Measurements from ENCODE around the gene XCL1.

Gene XCL1

DNA sequence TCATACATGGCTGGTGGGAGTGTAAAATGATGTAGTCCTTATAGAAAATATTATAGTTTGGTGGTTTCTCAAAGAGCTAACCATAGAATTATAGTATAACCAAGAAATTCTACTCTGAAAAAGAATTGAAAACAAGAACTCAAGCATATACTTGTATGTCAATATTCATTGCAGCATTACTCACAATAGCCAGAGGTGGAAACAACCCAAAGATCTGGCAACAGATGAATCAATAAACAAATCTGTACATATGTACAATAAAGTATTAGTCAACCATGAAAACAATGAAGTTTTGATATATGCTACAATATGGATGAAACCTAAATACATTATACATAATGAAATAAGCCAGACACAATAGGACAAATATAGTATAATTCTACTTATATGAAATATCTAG is 29.7 kb downstream of the XCL1 start:
- no peak for DNase-seq (ENCODE audit: low spot score)

- no peak for DNase-seq (ENCODE audit: low spot score)
Measured at GRCh38 chr1:168607872-168608428, 31.5 kb downstream of the XCL1 start.

DNA sequence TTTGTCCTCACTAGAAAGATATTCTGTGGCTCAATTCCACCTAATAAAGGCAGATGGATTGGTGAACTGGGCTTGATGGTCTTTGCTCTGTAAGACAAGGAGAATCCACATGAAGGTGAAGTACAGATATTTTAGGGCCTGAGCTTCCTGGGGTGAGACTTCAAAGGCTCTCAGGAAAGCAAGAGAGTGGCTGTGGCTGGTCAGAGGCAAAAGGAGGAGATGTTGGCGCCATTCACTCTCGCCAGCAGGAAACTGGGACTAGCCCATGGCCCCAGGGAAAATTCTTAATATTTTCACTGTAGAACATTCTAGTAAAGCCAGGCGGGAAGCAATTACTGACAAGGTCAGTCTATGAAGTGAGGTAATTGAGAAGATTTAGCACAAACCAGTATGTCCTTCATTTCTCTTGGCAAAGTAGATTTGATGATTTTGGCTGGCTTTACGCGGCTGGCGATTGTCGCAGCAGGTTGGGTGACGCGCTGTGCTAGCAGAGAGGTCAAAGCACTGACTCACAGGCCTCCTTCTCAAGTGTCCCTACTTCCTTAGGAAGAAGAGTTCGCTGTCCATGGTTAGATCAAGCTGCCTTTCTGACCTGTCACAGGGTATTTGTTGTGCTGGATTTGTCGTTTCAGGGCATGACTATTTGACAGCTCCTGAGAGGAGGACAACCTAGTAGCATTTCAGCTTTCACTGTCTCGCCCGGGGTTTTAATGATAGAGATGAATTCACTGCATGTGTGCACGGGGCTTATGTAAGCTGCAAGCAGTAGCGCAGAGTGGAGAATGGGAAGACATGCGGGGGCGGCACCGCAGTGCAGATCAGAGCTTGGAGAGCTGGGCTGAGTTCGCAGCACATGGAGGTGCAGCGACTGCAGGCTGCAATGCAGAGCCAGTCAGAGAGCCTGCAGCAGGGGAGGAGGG is 32.7 kb downstream of the XCL1 start:
- DNase-seq (ENCODE audit: low spot score) = no peak

GRCh38 chr1:168609741-168610510 is 33.5 kb downstream of the XCL1 start:
- DNase-seq (ENCODE audit: low spot score) = no peak

- DNase-seq (ENCODE audit: low spot score) = no peak
Measured at GRCh38 chr1:168613038-168613451, 36.6 kb downstream of the XCL1 start.

- no peak for DNase-seq (ENCODE audit: low spot score)
Measured at GRCh38 chr1:168613691-168614231, 37.4 kb downstream of the XCL1 start.

DNA sequence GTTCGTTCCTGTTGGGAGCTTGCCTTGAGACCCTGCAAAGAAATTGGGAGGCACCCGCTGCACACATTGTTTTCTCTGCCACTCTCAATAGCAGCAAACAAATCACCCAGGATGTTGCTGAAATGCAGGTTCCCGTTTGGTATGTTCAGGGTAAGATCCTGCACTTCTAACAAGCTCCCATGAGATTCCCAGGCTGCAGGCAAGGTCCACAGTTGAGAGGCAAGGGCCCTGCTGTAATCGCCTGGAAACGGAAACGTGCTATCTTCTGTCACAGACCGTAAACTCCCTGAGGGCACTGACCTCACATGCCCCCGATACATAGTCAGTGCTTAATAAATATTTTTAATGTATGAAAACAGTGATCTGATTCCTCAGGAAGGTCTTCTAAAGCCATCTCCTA is 37.8 kb downstream of the XCL1 start:
- no peak for DNase-seq (ENCODE audit: low spot score)

DNA sequence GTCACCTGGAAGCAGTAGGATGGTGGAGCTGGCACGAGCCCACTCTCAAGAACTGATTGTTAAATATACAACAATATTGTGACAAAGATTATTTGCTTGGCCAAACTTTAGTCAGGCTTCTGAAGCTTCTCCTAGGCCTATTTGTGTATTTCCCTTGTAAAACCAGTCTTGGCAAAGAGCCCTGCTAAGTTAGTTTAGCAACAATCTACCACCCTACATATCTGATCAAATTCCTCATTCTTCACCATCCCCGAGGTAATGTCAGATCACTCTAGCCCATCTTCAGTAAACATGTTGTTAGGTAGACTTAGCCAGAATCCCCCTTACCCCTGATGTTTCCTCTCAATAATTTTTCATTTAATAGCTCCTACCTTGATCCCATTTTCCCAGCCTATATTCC is 39.6 kb downstream of the XCL1 start:
- DNase-seq (ENCODE audit: low spot score) = no peak

GRCh38 chr1:168617974-168618750 is 41.8 kb downstream of the XCL1 start:
- DNase-seq (ENCODE audit: low spot score) = no peak

GRCh38 chr1:168618886-168619285 is 42.5 kb downstream of the XCL1 start:
- DNase-seq (ENCODE audit: low spot score) = no peak

GRCh38 chr1:168621356-168621755 is 45.0 kb downstream of the XCL1 start:
- no peak for DNase-seq (ENCODE audit: low spot score)

GRCh38 chr1:168623003-168623828 is 46.8 kb downstream of the XCL1 start:
- DNase-seq (ENCODE audit: low spot score) = no peak

- DNase-seq (ENCODE audit: low spot score) = no peak
Measured at GRCh38 chr1:168623831-168624230, 47.4 kb downstream of the XCL1 start.

DNA sequence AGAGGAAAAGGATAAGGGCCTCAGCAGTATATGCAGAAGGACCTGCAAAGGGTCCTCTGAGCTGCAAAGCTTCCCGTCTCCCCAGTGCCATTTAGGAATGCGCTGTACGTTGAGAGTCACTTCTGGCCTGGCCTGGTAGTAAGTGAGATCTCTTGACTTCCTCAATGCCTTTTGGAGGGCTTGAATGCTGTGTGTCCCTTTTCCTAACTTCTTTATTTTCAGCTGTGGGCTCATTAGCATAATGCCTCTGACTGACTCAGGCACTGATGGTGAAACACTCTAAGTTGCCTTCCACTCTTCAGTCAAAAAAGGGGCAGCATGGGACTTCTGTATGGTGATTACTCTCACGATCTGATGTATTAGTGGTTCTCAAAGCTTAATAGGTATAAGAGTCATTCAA is 49.9 kb downstream of the XCL1 start:
- DNase-seq (ENCODE audit: low spot score) = no peak

GRCh38 chr1:168627370-168627769 is 51.0 kb downstream of the XCL1 start:
- no peak for DNase-seq (ENCODE audit: low spot score)

- no peak for DNase-seq (ENCODE audit: low spot score)
Measured at GRCh38 chr1:168628807-168629206, 52.4 kb downstream of the XCL1 start.

DNA sequence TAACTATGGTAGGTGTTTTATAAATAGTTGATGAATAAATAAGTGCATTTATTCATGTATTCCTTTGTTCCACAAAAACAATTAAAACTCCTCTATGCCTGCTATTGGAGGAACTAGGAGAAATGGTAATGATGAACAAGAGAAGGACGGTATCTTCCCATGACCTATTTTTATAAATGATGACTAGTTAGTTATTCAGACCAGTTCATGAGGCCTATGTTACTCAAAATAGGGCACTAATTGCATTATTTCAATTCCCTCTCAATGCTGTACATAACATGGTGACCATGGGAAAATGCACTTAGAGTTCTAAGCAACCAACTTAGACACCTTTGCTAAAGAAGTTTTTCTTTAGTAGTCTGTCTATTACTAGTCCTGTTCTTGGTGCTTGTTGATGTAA is 53.1 kb downstream of the XCL1 start:
- no peak for DNase-seq (ENCODE audit: low spot score)
